Kidney epithelial cell (primary cell): Measurements from ENCODE around the gene ACOX3. TPM values are rescaled to one million over a fixed set of nuclear protein-coding genes. Genes with fewer than 3 reads are reported as not detected.

ENCODE experiments used
- DNase-seq: peaks from one replicate; pipeline ENCODE4 v3.0.0-alpha.2; 2010; ENCODE audit warnings: low read depth
- H3K27me3 ChIP-seq: 2 replicates; pipeline ENCODE4 v1.6.0; 2011; ENCODE audit warnings: low read length; ENCODE audit not compliant: control insufficient read depth, insufficient read depth
- H3K36me3 ChIP-seq: 2 replicates; pipeline ENCODE4 v1.5.1; 2011; ENCODE audit warnings: low read length; ENCODE audit not compliant: control insufficient read depth, insufficient read depth
- H3K4me3 ChIP-seq: 2 replicates; pipeline ENCODE4 v1.5.1; 2011; ENCODE audit warnings: low read depth, mild to moderate bottlenecking, control low read depth, low read length
- total RNA-seq: library from RNA; depleted of rRNA; stranded (reverse); fragments of >200 nt; gene quantifications from 2 replicates; pipeline ENCODE4 v1.2.3, GENCODE V29; 2015
- TF ChIP-seq, protein P1 (sequence below): IDR thresholded peaks from 2 replicates; pipeline ENCODE4 v1.5.1; 2011; ENCODE audit warnings: mild to moderate bottlenecking, moderate library complexity, low read length, control low read depth, inconsistent platforms; ENCODE audit not compliant: insufficient read depth, poor library complexity, severe bottlenecking

ACOX3 gene
- total RNA-seq, 1 donor from 2014 or later = 37.4 TPM

DNA sequence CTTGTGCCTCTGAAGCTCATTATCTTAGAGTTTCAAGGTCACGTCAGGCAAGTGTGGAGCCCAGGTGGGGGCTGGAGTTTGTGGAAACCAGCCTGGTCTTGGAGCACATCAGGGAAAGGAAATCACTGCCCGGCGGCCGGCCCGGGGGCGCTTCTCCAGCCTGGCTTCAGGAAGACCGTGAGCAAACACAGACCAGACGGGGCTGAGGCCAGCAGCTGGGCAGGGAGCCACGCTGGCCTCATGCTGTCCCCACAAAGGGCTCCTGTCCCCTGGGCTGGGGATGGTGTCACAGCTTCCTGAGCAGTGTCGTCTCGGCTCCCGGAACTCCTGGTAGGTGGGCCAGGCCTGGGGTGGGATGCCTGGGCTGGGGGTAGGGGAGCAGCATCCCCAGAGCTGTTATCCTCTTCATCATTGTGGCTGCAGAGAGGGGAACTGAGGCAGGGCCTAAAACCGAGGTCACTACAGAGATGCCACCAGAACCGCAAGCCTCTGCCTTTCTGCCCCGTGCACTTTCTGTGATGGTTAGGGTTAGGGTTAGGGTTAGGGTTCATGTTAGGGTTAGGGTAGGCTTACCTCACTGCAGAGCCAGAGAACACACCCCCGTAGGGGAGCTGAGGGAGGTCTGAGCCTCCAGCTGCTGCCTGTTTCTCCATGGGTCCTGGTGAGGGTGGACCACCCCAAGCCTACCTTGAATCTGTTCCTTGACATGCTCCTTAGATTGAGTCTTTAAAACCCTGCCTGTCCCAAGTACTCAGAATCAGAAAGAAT, 93.5 kb downstream of the ACOX3 start:
- Histone ChIP-seq H3K36me3 (no peaks in the 10 kb centered on the region), H3K27me3 (peaks cover 14% of the 10 kb centered on the region), H3K4me3 (no peak overlapping the region)
- TF ChIP-seq, protein P1, sequence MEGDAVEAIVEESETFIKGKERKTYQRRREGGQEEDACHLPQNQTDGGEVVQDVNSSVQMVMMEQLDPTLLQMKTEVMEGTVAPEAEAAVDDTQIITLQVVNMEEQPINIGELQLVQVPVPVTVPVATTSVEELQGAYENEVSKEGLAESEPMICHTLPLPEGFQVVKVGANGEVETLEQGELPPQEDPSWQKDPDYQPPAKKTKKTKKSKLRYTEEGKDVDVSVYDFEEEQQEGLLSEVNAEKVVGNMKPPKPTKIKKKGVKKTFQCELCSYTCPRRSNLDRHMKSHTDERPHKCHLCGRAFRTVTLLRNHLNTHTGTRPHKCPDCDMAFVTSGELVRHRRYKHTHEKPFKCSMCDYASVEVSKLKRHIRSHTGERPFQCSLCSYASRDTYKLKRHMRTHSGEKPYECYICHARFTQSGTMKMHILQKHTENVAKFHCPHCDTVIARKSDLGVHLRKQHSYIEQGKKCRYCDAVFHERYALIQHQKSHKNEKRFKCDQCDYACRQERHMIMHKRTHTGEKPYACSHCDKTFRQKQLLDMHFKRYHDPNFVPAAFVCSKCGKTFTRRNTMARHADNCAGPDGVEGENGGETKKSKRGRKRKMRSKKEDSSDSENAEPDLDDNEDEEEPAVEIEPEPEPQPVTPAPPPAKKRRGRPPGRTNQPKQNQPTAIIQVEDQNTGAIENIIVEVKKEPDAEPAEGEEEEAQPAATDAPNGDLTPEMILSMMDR = no peak
- no peak for DNase-seq

DNA sequence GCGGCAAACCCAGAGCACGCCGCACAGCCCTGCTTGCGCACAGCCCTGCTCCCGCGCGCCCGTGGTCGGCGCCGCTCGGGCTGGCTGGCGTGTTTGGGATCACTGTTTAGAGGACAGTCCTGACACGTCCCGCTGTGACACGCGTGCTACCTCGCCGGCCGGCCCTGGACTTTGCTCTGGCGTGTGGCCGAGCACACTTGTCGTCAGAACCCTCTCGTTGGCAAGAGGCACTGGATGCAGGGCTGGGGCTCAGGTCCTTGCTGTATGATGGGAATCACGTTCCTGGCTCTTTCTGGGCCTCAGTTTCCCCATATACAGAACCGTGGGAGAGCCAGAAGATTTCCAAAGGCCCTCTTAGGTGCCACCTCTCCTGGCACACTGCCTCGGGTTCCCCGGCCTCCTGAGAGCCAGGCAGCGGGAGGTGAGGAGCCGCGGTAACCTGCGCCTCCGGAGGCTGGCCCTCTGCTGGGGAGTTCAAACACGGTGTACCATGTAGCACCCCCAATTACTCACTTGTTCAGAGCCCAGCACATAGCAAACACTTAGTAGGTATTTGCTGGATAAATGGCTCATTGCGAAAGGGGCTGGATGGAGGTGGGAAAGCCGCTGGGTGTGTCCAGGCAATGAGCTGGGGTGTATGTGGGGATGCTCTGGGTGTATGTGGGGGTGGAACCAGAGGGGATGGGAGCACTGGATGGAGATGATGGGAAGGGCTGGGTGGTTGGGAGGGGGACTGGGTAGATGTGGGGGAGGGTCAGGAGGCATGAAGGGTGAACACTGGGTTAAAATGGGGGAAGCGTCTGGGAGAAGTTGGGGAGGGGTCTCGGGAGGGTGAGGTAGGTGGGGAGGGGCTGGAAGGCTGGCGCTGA, 94.3 kb downstream of the ACOX3 start:
- TF ChIP-seq, protein P1 = no peak

DNA sequence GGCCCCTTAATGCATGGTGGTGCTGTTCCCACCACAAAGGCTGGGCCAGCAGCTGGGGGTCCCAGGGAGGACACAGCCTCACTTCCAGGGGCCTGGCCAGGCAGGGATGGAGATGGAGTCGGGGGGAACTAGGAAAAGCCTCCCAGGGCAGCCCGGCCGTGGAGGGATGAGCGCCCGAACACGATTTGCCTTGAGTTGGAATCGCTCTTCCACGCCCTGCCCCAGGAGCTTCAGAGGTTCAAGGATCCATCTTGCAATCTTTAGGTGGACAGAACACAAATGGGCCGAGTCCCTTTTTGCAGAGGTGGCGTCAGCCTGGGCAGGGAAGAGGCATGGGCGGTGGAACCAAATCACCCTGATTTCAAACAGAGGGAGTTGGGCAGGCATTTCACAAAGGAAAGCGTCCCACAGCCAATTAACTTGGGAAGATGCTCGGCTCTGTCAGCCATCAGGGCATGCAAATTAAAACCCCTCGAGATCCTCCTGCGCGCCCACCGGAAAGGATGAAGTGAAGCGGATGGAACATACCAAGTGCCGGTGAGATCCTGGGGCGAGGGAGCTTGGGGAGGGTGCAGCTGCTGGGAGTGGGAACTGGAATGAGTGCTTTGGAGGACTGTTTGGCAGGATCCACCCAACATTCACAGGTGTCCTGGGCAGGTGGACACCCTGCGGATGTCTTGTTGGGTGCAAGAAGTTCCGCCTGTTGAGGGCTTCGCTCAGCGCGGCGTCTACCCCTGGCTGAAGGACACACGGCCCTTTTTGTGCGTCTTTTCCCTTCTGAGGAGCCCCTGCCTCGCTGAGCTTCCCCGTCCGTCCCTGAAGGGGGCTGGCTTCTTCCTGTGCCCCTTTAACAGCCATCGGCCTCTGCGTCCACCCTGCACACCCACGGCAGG, 95.2 kb downstream of the ACOX3 start:
- no peak for DNase-seq
- TF ChIP-seq, protein P1 = no peak

More for the DNA sequence above, 94.3 kb downstream of the ACOX3 start:
- no peak overlapping the region for H3K4me3 ChIP-seq
- no peak for DNase-seq
- H3K36me3 ChIP-seq = no peaks in the 10 kb centered on the region
- H3K27me3 ChIP-seq = peaks cover 14% of the 10 kb centered on the region

DNA sequence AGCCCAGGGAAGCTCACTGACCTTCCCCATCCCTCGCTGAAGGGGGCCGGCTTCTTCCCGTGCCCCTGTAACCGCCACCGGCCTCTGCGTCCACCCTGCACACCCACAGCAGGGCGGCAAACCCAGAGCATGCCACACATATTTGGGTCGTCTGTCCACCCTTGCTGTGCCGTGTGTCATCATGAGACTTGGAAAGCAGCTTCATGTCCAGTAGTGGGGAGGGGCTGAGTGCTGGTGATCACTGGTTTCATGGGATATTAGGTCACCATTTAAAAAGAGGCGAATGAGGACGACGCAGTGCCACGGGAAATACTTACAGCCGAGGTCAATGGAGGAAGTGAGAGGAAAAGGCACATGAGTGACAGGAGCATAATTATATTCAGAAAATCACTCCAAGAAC, 96.1 kb downstream of the ACOX3 start:
- peaks cover 11% of the 10 kb centered on the region for H3K27me3 ChIP-seq

More for the DNA sequence above, 95.2 kb downstream of the ACOX3 start:
- H3K27me3 ChIP-seq = peaks cover 14% of the 10 kb centered on the region
- H3K4me3 ChIP-seq = no peak overlapping the region
- no peaks in the 10 kb centered on the region for H3K36me3 ChIP-seq

DNA sequence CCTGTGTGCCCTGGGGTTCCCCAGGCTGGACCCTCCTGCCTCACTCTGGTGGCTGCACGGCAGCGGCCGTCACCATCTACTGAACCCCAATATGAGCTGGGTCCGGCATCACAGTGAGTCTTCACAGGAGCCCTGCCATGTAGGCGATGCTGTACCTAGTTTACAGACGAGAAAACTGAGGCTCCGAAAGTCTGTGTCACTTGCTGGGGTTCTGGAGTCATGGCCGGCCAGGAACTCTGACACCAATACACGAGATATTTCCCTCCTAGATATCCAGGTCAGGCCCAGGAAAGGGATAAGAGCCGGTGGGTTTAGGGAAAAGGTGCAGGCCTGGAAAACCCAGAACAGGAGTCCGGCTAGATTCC, 96.6 kb downstream of the ACOX3 start:
- Histone ChIP-seq H3K27me3 (peaks cover 11% of the 10 kb centered on the region), H3K36me3 (no peaks in the 10 kb centered on the region), H3K4me3 (no peak overlapping the region)
- TF ChIP-seq, protein P1 = no peak
- DNase-seq = no peak

More for the DNA sequence above, 96.1 kb downstream of the ACOX3 start:
- DNase-seq = no peak
- Histone ChIP-seq H3K36me3 (no peaks in the 10 kb centered on the region), H3K4me3 (no peak overlapping the region)
- TF ChIP-seq, protein P1 = no peak
